ENCODE measurements around the gene TCAF1.
"Not testable (repeated sequence)": the region's sequence is repeated elsewhere in the genome, so short reads cannot be mapped to it uniquely, and the experiment has no call there.

Gene TCAF1

DNA sequence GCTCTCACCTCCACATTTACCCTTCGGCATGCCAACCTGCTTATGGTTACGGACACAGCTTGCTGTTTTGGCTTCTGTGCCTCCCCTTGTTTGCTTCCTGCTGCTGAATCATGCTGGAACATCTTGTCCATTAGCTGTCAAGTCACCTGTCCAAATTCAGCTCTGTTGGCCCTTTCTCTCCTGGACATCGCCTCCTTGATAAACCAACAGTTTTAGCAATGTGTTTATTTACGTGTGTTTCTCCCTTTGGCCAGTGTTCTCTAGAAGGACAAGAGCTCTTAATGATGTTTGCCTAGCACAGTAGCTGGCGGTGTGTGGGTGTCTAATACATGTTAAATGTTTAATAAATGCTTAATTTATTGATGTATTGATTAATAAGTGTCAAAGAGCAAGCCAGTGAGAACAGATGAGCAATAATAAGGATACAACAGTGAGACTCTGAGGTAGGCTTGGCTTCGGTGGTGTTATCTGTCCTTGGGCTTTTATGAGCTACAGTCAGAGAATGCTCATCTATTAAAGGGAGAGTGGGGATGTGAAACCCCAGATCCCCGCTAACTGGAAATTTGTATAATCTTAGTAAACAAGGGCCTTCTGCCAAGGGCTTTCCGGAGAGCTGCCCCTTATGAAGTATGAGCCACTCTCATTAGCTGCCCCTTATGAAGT lies 85.4 kb downstream of the TCAF1 start:
- in situ Hi-C loops (cut with MboI; ENCODE audit: low pct_unique_long_range_greater_than_20kb, low sequenced_read_pairs): not testable (repeated sequence)

DNA sequence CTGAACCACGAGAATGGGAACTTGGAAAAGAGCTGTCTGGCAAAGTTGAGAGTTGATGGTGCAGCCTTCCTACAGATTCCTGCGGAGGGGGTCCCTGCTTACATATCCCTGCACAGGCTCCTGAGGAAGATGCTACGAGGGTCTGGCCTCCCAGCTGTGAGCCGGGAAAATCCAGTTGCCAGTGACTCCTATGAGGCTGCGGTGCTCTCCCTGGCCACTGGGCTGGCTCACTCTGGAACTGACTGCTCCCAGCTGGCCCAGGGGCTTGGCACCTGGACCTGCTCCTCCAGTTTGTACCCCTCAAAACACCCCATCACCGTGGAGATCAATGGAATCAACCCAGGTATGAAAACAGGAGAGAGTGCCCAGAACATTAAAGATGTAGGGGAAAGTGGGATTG lies 91.3 kb downstream of the TCAF1 start:
- DNase-seq; in situ Hi-C loops (cut with MboI; ENCODE audit: low pct_unique_long_range_greater_than_20kb, low sequenced_read_pairs): not testable (repeated sequence)

More for the DNA sequence above, 85.4 kb downstream of the TCAF1 start:
- not testable (repeated sequence) for DNase-seq

DNA sequence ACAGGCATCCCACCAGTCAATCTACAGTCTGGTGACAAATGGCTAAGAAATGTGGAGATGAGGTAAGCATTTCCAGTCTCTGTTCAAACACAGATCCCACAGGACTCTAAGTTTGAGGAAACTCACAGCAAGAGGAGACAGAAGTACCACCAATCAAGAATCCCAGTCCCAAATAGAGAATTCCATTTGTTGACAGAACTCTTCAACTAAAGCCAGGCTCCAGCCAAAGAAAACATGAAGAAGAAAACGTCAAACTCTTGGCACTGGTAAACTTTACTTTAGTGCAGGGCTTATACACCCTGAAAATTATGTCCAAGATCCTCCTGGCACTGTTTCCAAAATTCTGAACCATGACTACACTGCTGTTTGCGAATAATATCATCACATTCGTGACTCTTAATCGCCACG lies 95.3 kb downstream of the TCAF1 start:
- DNase-seq; in situ Hi-C loops (cut with MboI; ENCODE audit: low pct_unique_long_range_greater_than_20kb, low sequenced_read_pairs): not testable (repeated sequence)
